ENCODE measurements around the gene KDM7A.
A peak's percentile ranks its signal among the peaks of the same experiment; 100 is the strongest.

The KDM7A gene

DNA sequence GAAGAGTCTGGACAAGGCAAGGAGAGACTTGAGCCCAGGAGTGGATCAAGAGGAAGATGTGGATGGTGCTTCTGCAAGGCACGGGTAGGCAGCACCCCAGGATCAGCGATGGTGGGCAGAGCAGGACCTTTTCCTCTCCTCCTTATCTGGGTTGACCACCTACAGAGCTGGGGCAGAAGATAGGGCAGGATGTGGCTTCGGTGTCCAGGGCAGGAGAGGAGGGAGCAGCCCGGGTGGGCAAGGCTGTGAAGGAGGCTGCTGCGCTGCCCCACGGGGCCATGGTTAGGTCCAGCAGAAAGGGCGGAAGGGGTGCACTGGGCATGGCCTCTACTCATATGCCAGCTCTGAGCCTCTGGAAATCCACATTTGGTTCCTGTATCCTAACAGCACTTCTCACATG is 94.0 kb downstream of the KDM7A start:
- no peak for DNase-seq (ENCODE audit: low read depth in 2 of 2)

- no peak for DNase-seq (ENCODE audit: low read depth in 2 of 2)
These were observed 94.9 kb downstream of the KDM7A start for GRCh38 chr7:140081774-140082425.

DNA sequence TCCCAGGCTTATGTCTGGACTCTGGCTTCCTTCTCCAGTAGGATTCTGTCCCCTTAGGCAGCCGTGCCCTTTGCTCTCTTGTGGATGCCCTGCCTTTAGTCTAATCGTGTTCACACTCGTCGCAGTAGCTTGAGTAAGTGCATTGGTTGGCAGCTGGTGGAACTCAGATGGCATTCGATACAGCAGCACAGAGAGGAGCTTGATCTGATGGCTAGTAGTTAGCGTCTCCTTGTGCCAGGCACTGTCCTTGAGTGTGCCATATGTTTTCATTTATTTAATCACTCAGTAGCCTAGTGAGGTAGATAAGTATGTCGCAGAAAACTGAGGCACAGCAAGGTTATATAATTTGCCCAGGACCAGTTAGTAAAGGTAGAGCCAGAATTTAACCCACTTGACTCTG is 95.9 kb downstream of the KDM7A start:
- no peak for DNase-seq (ENCODE audit: low read depth in 2 of 2)

GRCh38 chr7:140079121-140079536 is 97.7 kb downstream of the KDM7A start:
- DNase-seq (ENCODE audit: low read depth in 2 of 2), result no peak

GRCh38 chr7:140078392-140078791 is 98.4 kb downstream of the KDM7A start:
- no peak for DNase-seq (ENCODE audit: low read depth in 2 of 2)

- DNase-seq (ENCODE audit: low read depth in 2 of 2), result no peak
These were observed 102.0 kb downstream of the KDM7A start for GRCh38 chr7:140074780-140075179.

GRCh38 chr7:140070546-140070945 is 106.2 kb downstream of the KDM7A start:
- no peak for DNase-seq (ENCODE audit: low read depth in 2 of 2)

DNA sequence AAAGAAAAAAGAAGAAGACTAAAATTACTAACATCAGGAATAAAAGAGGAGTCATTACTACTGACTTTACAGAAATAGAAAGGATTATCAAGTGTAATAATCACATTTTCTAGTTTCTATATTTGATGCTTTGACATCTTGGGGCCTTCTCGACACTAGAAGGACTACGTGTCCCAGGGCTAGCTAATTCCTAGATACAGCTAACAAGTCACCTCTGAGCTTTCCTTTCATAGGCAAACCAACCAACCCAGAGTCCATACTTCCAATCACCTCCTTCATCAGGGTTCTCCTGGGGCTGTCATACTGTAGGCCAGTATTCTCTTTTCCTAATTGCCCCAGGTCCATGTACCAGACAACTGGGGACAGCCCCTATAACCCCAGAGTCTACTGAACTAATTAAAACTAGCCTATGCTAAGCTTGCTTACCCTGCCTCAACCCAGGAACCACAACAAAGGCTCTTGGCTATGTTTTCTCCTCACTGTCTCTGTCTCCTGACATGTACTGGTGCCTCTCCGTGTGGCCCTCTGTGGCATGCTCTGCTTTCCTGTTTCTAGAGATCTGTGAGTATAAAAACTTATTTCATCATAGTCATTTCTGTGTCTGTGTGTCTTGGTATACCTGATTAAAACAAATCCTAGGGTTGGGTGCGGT is 107.4 kb downstream of the KDM7A start:
- DNase-seq (ENCODE audit: low read depth in 2 of 2), result no peak

DNA sequence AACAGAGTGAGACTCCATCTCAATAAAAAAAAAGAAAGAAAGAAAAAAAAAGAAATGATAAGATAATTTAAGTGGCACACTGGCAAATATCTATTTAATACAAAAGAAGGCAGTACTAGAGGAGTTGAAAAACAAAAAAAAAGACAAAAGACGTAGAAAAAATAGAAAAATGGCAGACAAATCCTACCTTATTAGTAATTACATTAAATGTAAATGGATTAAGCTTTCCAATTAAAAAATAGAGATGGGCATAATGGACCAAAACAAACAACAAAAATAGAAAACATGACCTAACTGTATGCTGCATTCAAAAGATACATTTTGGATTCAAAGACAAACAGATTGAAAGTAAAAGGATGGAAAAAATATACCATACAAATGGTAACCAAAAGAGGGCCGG is 108.8 kb downstream of the KDM7A start:
- DNase-seq (ENCODE audit: low read depth in 2 of 2), result no peak

DNA sequence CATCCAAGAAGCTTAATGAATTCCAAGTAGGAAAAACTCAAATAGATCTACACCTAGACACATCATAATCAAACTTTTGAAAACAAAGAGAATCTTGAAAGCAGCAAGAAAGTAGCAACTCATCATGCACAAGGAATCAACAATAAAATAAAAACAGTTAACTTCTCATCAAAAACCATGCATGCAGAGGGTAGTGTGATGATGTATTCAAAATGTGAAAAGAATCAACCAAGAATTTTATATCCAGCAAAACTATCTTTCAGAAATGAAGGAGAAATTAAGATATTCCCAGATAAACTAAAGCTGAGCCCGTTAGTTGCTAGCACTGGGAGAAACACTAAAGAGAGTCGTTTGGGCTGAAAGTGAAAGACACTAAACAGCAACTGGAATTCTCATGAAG is 109.7 kb downstream of the KDM7A start:
- no peak for DNase-seq (ENCODE audit: low read depth in 2 of 2)

DNA sequence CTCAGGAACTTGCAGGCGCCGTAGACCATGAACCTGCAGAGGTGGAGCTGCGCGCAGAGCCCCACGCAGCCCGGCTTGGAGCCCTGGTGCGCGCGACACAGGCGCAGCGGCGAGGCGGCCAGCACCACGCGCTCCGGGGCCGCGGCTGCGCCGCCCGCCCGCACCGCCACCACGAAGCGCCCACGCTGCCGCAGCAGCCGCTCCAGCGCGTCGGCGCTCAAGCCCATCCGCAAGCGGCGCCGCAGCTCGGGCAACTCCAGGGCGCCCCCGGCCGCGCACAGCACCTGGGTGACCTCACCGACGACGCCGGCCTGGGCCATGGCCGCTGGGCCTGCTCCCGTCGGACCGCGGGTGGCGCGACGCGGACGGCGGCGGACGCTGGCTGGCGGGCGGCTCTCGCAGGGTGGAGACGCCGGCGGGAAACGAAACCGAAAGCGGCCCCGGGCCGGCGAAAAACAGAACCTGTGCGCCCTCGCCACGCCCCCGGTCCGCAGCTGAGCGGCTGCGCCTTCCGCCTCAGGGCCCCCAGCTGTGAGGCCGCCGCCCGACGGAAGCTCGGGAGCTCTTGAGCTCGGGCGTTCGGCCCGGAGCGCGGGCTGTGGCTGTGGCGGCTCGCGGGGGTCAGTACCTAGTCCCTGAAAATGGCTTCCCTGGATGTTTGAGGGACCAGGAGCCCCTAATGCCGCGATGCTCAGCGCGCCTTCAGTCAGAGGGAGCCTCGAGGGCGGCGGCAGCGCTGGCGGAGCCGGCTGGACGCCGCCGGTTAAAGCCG is 114.1 kb downstream of the KDM7A start, which contains the start of gene PARP12:
TSS of gene PARP12 (minus strand) at position 424 of the 772 bp plus-strand sequence. CDS start at position 320, 104 bp downstream.
- DNase-seq (ENCODE audit: low read depth in 2 of 2), result peak; percentile 59 to 66

DNA sequence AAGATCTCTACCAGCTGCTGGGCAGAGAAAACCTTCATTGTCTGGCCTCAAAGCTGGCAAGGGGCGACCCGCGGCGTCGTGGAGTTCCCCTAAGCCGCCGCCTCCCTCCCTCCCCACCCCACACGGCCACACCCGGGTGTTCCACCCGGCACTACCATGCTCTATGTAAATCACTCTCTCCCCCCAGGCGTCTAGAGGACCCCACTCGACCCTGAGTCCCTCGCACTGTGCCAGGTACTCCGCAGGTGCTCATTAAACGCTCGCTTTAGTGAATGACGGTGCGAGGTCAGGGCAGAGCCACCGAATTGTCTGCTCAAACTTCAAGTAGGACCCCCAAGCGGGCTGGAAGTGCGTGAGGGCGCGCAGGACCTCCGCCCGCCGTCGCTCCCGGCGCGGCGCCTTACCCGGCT is 114.7 kb downstream of the KDM7A start:
- DNase-seq (ENCODE audit: low read depth in 2 of 2), result no peak

DNA sequence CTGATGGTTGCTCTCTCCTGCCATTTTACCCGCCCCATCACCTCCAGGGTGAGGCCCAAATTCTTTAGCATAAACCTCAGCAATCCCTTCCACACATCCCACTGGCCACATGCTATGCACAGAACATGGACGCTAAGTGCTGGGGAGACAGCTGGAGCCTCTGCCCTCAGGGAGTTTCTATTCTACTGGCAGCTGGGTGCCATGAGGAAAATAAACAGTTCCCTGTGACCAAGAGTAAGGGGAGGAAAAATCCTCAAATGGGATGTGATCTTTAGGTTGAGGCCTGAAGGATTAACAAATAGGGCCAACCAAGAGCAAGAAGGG is 115.2 kb downstream of the KDM7A start:
- DNase-seq (ENCODE audit: low read depth in 2 of 2), result no peak

- DNase-seq (ENCODE audit: low read depth in 2 of 2), result no peak
These were observed 115.8 kb downstream of the KDM7A start for GRCh38 chr7:140060788-140061606.

- no peak for DNase-seq (ENCODE audit: low read depth in 2 of 2)
These were observed 116.5 kb downstream of the KDM7A start for GRCh38 chr7:140060243-140060630.

GRCh38 chr7:140059273-140060242 is 117.2 kb downstream of the KDM7A start:
- no peak for DNase-seq (ENCODE audit: low read depth in 2 of 2)

DNA sequence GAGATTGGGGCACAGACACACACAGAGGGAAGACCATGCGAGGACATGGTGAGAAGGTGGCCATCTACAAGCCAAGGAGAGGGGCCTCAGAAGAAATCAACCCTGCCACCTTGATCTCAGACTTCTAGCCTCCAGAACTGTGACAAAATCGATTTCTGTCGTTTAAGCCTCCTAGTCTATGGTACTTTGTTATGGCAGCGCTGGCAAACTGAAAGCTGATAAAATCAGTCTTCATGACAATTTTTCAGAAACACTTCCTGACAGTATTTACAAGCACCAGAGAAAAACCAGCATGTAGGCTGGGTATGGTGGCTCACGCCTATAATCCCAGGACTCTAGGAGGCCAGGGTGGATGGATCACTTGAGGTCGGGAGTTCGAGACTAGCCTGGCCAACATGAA is 118.3 kb downstream of the KDM7A start:
- DNase-seq (ENCODE audit: low read depth in 2 of 2), result no peak

GRCh38 chr7:140057143-140057535 is 119.6 kb downstream of the KDM7A start:
- DNase-seq (ENCODE audit: low read depth in 2 of 2), result no peak

- DNase-seq (ENCODE audit: low read depth in 2 of 2), result no peak
These were observed 120.2 kb downstream of the KDM7A start for GRCh38 chr7:140056431-140057142.

- DNase-seq (ENCODE audit: low read depth in 2 of 2), result no peak
These were observed 121.0 kb downstream of the KDM7A start for GRCh38 chr7:140055833-140056232.
